RWPE2 (cell line): ENCODE results near the gene RBM4B.

Experiments used
- ATAC-seq: fragments of 200-7000 bp; cut with Tn5 transposase; 3 replicates; pipeline ENCODE4 v1.9.1; 2021; ENCODE audit warnings: low read depth
- DNase-seq: peaks from one replicate; pipeline ENCODE4 v3.0.0-alpha.2; 2020; ENCODE audit warnings: low spot score
- H3K27ac ChIP-seq: fragments of 450-650 bp; 2 replicates; pipeline ENCODE4 v1.5.1; 2017; ENCODE audit warnings: mild to moderate bottlenecking; ENCODE audit not compliant: poor library complexity, severe bottlenecking
- H3K27me3 ChIP-seq: fragments of 250-450 bp; sonication (Bioruptor Pico); 2 replicates; pipeline ENCODE4 v1.5.1; 2021; ENCODE audit warnings: mild to moderate bottlenecking, moderate library complexity; ENCODE audit not compliant: insufficient read depth, poor library complexity, severe bottlenecking
- H3K36me3 ChIP-seq: fragments of 250-450 bp; sonication (Bioruptor Pico); 2 replicates; pipeline ENCODE4 v1.5.1; 2020; ENCODE audit warnings: low read depth, mild to moderate bottlenecking, moderate library complexity
- H3K4me1 ChIP-seq: fragments of 250-450 bp; sonication (Bioruptor Pico); 2 replicates; pipeline ENCODE4 v1.5.1; 2021; ENCODE audit warnings: mild to moderate bottlenecking, moderate library complexity; ENCODE audit not compliant: insufficient read depth, poor library complexity, severe bottlenecking
- H3K4me3 ChIP-seq: fragments of 250-450 bp; sonication (Bioruptor Pico); 2 replicates; pipeline ENCODE4 v1.5.1; 2021; ENCODE audit warnings: mild to moderate bottlenecking, moderate library complexity; ENCODE audit not compliant: severe bottlenecking
- H3K9me3 ChIP-seq: fragments of 250-450 bp; sonication (Bioruptor Pico); 2 replicates; pipeline ENCODE4 v1.5.1; 2021; ENCODE audit warnings: mild to moderate bottlenecking, moderate library complexity; ENCODE audit not compliant: severe bottlenecking
- CTCF ChIP-seq: fragments of 450-650 bp; IDR thresholded peaks from one replicate; pipeline ENCODE4 v1.5.1; 2017; ENCODE audit warnings: mild to moderate bottlenecking, moderate library complexity; ENCODE audit not compliant: poor library complexity, severe bottlenecking

The RBM4B gene

DNA sequence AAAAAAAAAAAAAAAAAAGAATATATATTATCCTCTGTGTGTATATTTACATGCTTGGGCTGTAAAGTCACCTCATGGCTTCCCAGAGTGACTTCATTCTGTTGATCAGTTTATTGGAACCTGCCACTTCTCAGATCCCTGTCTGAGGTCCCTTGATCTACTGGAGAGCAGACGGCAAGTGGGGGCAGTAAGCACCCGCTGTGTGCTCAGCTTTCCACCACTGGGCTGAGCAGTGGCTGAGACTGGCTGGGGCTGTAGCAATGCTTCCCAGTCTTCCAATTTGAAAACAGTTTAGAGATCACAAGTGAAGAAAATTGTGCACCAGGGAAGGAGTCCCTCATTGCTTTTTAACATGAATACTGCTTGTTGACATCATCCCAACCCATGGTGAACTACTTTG lies 6.9 kb upstream of the RBM4B start:
- Histone ChIP-seq H3K27me3 (no peaks in the 10 kb centered on the region), H3K9me3 (no peaks in the 10 kb centered on the region), H3K4me1 (peaks cover 14% of the 10 kb centered on the region), H3K4me3 (no peak overlapping the region), H3K36me3 (no peaks in the 10 kb centered on the region), H3K27ac (no peak overlapping the region)
- ATAC-seq (no peak), DNase-seq (no peak)
- no peak for TF ChIP-seq CTCF

GRCh38 chr11:66683877-66684276 lies 6.2 kb upstream of the RBM4B start:
- no peak overlapping the region for H3K27ac ChIP-seq
- DNase-seq (no peak), ATAC-seq (no peak)
- no peaks in the 10 kb centered on the region for H3K27me3 ChIP-seq
- H3K9me3 ChIP-seq = no peaks in the 10 kb centered on the region
- no peaks in the 10 kb centered on the region for H3K36me3 ChIP-seq
- no peak for TF ChIP-seq CTCF
- peaks cover 14% of the 10 kb centered on the region for H3K4me1 ChIP-seq
- H3K4me3 ChIP-seq = no peak overlapping the region

GRCh38 chr11:66680966-66681645 lies 3.4 kb upstream of the RBM4B start:
- no peaks in the 10 kb centered on the region for H3K27me3 ChIP-seq
- H3K4me1 ChIP-seq = peaks cover 10% of the 10 kb centered on the region
- no peak for ATAC-seq
- no peak for TF ChIP-seq CTCF
- DNase-seq = no peak
- no peak overlapping the region for H3K27ac ChIP-seq
- H3K36me3 ChIP-seq = peaks cover 8% of the 10 kb centered on the region
- H3K4me3 ChIP-seq = no peak overlapping the region
- H3K9me3 ChIP-seq = no peaks in the 10 kb centered on the region

GRCh38 chr11:66676931-66677598 lies 622 bp downstream of the RBM4B start:
- no peaks in the 10 kb centered on the region for H3K9me3 ChIP-seq
- no peak for TF ChIP-seq CTCF
- peak overlapping the region; percentile 89 for H3K27ac ChIP-seq
- peaks cover 15% of the 10 kb centered on the region for H3K4me1 ChIP-seq
- ATAC-seq = no peak
- H3K36me3 ChIP-seq = peaks cover 27% of the 10 kb centered on the region
- H3K4me3 ChIP-seq = peak overlapping the region; percentile 54
- H3K27me3 ChIP-seq = no peaks in the 10 kb centered on the region
- DNase-seq = no peak

GRCh38 chr11:66676282-66676919 lies 1.3 kb downstream of the RBM4B start:
- peak overlapping the region; percentile 89 for H3K27ac ChIP-seq
- peaks cover 15% of the 10 kb centered on the region for H3K4me1 ChIP-seq
- no peak for DNase-seq

More at GRCh38 chr11:66676282-66676919, 1.3 kb downstream of the RBM4B start:
- Histone ChIP-seq H3K9me3 (no peaks in the 10 kb centered on the region), H3K4me3 (no peak overlapping the region), H3K27me3 (no peaks in the 10 kb centered on the region), H3K36me3 (peaks cover 32% of the 10 kb centered on the region)
- ATAC-seq = no peak
- TF ChIP-seq CTCF = no peak
